ENCODE data around the gene HSP90AA1. TPM values are rescaled to one million over a fixed set of nuclear protein-coding genes. Genes with fewer than 3 reads are reported as not detected.
"Not testable (repeated sequence)": the region's sequence is repeated elsewhere in the genome, so short reads cannot be mapped to it uniquely, and the experiment has no call there.

HSP90AA1 gene
- total RNA-seq, 2 donors from 2014 or later, result 197 to 251 TPM

GRCh38 chr14:102116361-102117180 lies 29.7 kb upstream of the HSP90AA1 start:
- WGBS, 2 donors, result 84 to 87% methylated on average over 6 to 13 of the region's 13 CpGs
- H3K4me3 ChIP-seq, result no peak overlapping the region
- no peaks in the 10 kb centered on the region for H3K4me1 ChIP-seq
- ATAC-seq (no peak), DNase-seq (no peak)
- TF ChIP-seq POLR2A (IDR thresholded peaks at IDR 0.05) (no peak), CTCF (IDR thresholded peaks at IDR 0.05) (no peak)
- no peaks in the 10 kb centered on the region for H3K27me3 ChIP-seq
- H3K36me3 ChIP-seq (replicated peaks in 1 of 2; ENCODE audit: insufficient read depth in 1 of 2, low read depth in 2 of 2), result no peaks in the 10 kb centered on the region
- no peaks in the 10 kb centered on the region for H3K9me3 ChIP-seq
- H3K27ac ChIP-seq, result no peak overlapping the region
- intact Hi-C loops (cut with DNase I), result no loop called here

- WGBS, 2 donors, result 95 to 96% methylated on average over 3 of the region's 3 CpGs
Measured at GRCh38 chr14:102111101-102111500, 24.3 kb upstream of the HSP90AA1 start.

GRCh38 chr14:102109332-102109731 lies 22.5 kb upstream of the HSP90AA1 start:
- DNase-seq; ATAC-seq; intact Hi-C loops (cut with DNase I); H3K4me1 ChIP-seq; H3K27ac ChIP-seq; H3K4me3 ChIP-seq; H3K36me3 ChIP-seq (replicated peaks in 1 of 2; ENCODE audit: insufficient read depth in 1 of 2, low read depth in 2 of 2); H3K9me3 ChIP-seq; H3K27me3 ChIP-seq: not testable (repeated sequence)
- 88 to 93% methylated on average over 1 of the region's 1 CpG for WGBS, 2 donors

More at GRCh38 chr14:102111101-102111500, 24.3 kb upstream of the HSP90AA1 start:
- no peak overlapping the region for H3K27ac ChIP-seq
- no peaks in the 10 kb centered on the region for H3K4me1 ChIP-seq
- H3K36me3 ChIP-seq (replicated peaks in 1 of 2; ENCODE audit: insufficient read depth in 1 of 2, low read depth in 2 of 2), result no peaks in the 10 kb centered on the region
- DNase-seq, result no peak
- TF ChIP-seq CTCF (IDR thresholded peaks at IDR 0.05), result no peak
- no peak for TF ChIP-seq POLR2A (IDR thresholded peaks at IDR 0.05)
- H3K27me3 ChIP-seq, result no peaks in the 10 kb centered on the region
- H3K9me3 ChIP-seq, result no peaks in the 10 kb centered on the region
- no peak overlapping the region for H3K4me3 ChIP-seq
- ATAC-seq, result no peak
- intact Hi-C loops (cut with DNase I), result no loop called here

GRCh38 chr14:102105369-102105768 lies 18.5 kb upstream of the HSP90AA1 start:
- Histone ChIP-seq H3K9me3 (no peaks in the 10 kb centered on the region), H3K27me3 (no peaks in the 10 kb centered on the region), H3K4me3 (no peak overlapping the region), H3K36me3 (replicated peaks in 1 of 2; ENCODE audit: insufficient read depth in 1 of 2, low read depth in 2 of 2) (no peaks in the 10 kb centered on the region), H3K4me1 (no peaks in the 10 kb centered on the region), H3K27ac (no peak overlapping the region)
- DNase-seq (no peak), ATAC-seq (no peak)
- 77 to 83% methylated on average over 4 of the region's 4 CpGs for WGBS, 2 donors
- intact Hi-C loops (cut with DNase I), result no loop called here
- TF ChIP-seq CTCF (IDR thresholded peaks at IDR 0.05), result no peak
- no peak for TF ChIP-seq POLR2A (IDR thresholded peaks at IDR 0.05)

- Histone ChIP-seq H3K4me1 (no peaks in the 10 kb centered on the region), H3K27me3 (no peaks in the 10 kb centered on the region), H3K27ac (no peak overlapping the region), H3K4me3 (no peak overlapping the region), H3K9me3 (no peaks in the 10 kb centered on the region), H3K36me3 (replicated peaks in 1 of 2; ENCODE audit: insufficient read depth in 1 of 2, low read depth in 2 of 2) (no peaks in the 10 kb centered on the region)
- TF ChIP-seq CTCF (IDR thresholded peaks at IDR 0.05) (no peak), POLR2A (IDR thresholded peaks at IDR 0.05) (no peak)
- ATAC-seq (no peak), DNase-seq (no peak)
- WGBS, 2 donors, result 83 to 89% methylated on average over 7 to 10 of the region's 10 CpGs
- intact Hi-C loops (cut with DNase I), result no loop called here
Measured at GRCh38 chr14:102103062-102103695, 16.3 kb upstream of the HSP90AA1 start.

Measured in body of pancreas (tissue), 4 donors.